Activated T-helper 1 cell treated with anti-CD3 and anti-CD28 coated beads, Interleukin-2, amount 50 U/mL, for 16 hours (primary cell): ENCODE results near the gene KLC1.

ENCODE experiments used
- DNase-seq, 2 donors: peaks; one replicate each; pipeline ENCODE4 v3.0.0-alpha.2; 2020; ENCODE audit warnings: low read depth in 1 of 2, low spot score in 1 of 2

KLC1 gene

DNA sequence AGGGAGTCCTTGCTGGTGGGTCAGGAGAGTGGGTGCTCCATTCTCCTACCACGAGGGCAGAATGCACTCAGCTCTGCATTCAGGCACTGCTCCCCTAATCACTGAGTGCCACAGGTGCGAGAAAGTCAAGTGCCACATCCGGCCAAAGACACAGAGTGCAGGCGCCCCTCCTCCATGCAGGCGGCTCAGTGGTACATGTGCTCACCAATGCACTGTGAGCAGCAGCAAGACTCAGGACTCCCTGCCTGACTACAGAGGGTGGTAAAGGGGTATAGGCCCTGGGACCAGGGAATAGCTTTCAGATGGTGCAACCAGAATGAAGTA, 119.5 kb downstream of the KLC1 start:
- DNase-seq: peak in 1 of 2 donors; percentile 25

- no peak for DNase-seq
These were observed 120.4 kb downstream of the KLC1 start for GRCh38 chr14:103749452-103749851.

DNA sequence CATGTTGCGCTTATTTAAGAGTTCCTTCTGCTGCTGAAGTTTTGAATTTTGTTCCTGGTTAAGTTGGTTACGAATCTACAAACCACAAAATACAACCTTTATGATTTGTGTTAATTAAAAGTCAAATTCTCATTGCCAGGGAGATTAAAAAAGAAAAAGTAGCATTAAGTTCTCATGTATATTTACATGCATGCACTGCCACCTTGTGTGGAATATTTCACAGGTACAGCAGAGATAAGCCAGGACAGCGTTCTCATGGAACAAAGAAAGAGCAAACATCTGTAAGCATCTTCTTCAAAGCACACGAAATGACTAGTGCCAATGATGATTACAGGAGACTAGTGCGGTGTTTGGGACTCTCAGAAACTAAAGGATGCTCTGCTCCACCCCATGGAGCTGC, 120.8 kb downstream of the KLC1 start:
- DNase-seq: no peak
